Vagina (tissue), 2 donors: ENCODE results near the gene KRTAP9-8.
"Not testable (repeated sequence)": the region's sequence is repeated elsewhere in the genome, so short reads cannot be mapped to it uniquely, and the experiment has no call there.

ENCODE experiments used
- POLR2A ChIP-seq, 2 donors: fragments of 450-650 bp; IDR thresholded peaks; one replicate each; pipeline ENCODE4 v1.6.1; 2017; ENCODE audit warnings: antibody characterized with exemption in 2 of 2, mild to moderate bottlenecking in 2 of 2, moderate library complexity in 2 of 2
- POLR2AphosphoS5 ChIP-seq, 2 donors: sonication (generic); formaldehyde crosslinking; IDR thresholded peaks; one replicate each; pipeline ENCODE4 v1.9.0; 2017; ENCODE audit warnings: antibody characterized with exemption in 2 of 2, mild to moderate bottlenecking in 2 of 2, low read depth in 1 of 2; ENCODE audit not compliant: insufficient read depth in 1 of 2
- TF ChIP-seq, protein P1 (sequence below), 3 experiments: fragments of 450-650 bp in 2 of 3; fragments of 200-600 bp in 1 of 3; sonication (generic) in 1 of 3; IDR thresholded peaks; one replicate each; pipeline ENCODE4 v1.5.1; 2017 to 2019; ENCODE audit warnings: antibody characterized with exemption in 3 of 3, mild to moderate bottlenecking in 2 of 3, moderate library complexity in 2 of 3

DNA sequence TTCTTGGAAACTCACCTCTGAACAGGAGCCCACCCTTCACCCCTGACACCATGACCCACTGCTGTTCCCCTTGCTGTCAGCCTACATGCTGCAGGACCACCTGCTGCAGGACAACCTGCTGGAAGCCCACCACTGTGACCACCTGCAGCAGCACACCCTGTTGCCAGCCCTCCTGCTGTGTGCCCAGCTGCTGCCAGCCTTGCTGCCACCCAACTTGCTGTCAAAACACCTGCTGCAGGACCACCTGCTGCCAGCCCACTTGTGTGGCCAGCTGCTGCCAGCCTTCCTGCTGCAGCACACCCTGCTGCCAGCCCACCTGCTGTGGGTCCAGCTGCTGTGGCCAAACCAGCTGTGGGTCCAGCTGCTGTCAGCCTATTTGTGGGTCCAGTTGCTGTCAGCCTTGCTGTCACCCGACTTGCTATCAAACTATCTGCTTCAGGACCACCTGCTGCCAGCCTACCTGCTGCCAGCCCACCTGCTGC, 47.9 kb upstream of the KRTAP9-8 start, which contains the start of gene KRTAP9-1:
- TF ChIP-seq, protein P1, sequence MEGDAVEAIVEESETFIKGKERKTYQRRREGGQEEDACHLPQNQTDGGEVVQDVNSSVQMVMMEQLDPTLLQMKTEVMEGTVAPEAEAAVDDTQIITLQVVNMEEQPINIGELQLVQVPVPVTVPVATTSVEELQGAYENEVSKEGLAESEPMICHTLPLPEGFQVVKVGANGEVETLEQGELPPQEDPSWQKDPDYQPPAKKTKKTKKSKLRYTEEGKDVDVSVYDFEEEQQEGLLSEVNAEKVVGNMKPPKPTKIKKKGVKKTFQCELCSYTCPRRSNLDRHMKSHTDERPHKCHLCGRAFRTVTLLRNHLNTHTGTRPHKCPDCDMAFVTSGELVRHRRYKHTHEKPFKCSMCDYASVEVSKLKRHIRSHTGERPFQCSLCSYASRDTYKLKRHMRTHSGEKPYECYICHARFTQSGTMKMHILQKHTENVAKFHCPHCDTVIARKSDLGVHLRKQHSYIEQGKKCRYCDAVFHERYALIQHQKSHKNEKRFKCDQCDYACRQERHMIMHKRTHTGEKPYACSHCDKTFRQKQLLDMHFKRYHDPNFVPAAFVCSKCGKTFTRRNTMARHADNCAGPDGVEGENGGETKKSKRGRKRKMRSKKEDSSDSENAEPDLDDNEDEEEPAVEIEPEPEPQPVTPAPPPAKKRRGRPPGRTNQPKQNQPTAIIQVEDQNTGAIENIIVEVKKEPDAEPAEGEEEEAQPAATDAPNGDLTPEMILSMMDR (IDR thresholded peaks at IDR 0.05): not testable (repeated sequence)
- not testable (repeated sequence) for TF ChIP-seq POLR2A (IDR thresholded peaks at IDR 0.05); POLR2AphosphoS5 (IDR thresholded peaks at IDR 0.05; ENCODE audit: insufficient read depth in 1 of 2, low read depth in 1 of 2)
